Natural killer cell (primary cell): ENCODE data around the gene FAM187B. TPM values are rescaled to one million over a fixed set of nuclear protein-coding genes. Genes with fewer than 3 reads are reported as not detected.

ENCODE experiments used
- ATAC-seq, 3 donors: fragments of 150-1000 bp in 2 of 3; fragments of 200-7000 bp in 1 of 3; cut with Tn5 transposase; 1 replicate in 1 of 3; 2 replicates in 2 of 3; pipeline ENCODE4 v1.10.0; 2021; ENCODE audit warnings: mild to moderate bottlenecking in 2 of 3, moderate library complexity in 2 of 3
- DNase-seq, 2 donors: peaks; one replicate each; pipeline versions ENCODE4 v3.0.0 to v3.0.0-alpha.2; 2013 to 2021; ENCODE audit warnings: mixed read lengths in 1 of 2
- H3K27ac ChIP-seq: one replicate; pipeline ENCODE4 v1.5.1; 2013; ENCODE audit warnings: mild to moderate bottlenecking, low read length
- H3K27me3 ChIP-seq: one replicate; pipeline ENCODE4 v1.6.1; 2013; ENCODE audit warnings: low read length; ENCODE audit not compliant: control insufficient read depth, insufficient read depth
- H3K36me3 ChIP-seq: one replicate; pipeline ENCODE4 v1.6.1; 2013; ENCODE audit warnings: low read length; ENCODE audit not compliant: control insufficient read depth, insufficient read depth
- H3K4me1 ChIP-seq: one replicate; pipeline ENCODE4 v1.6.1; 2013; ENCODE audit warnings: low read length; ENCODE audit not compliant: control insufficient read depth, insufficient read depth
- H3K4me3 ChIP-seq: one replicate; pipeline ENCODE4 v1.5.1; 2013; ENCODE audit warnings: low read length
- H3K9me3 ChIP-seq: one replicate; pipeline ENCODE4 v1.6.1; 2013; ENCODE audit warnings: low read length; ENCODE audit not compliant: control insufficient read depth, insufficient read depth
- H3K27ac Mint-ChIP-seq, 2 donors: one replicate each; pipeline ENCODE4 v1.8.0; 2022; ENCODE audit warnings: mild to moderate bottlenecking in 2 of 2, mixed read lengths in 2 of 2, moderate library complexity in 1 of 2
- H3K27me3 Mint-ChIP-seq, 2 donors: one replicate each; pipeline ENCODE4 v1.8.0; 2022; ENCODE audit warnings: low read depth in 2 of 2, mixed read lengths in 2 of 2
- H3K36me3 Mint-ChIP-seq: one replicate; pipeline ENCODE4 v1.8.0; 2022; ENCODE audit warnings: mixed read lengths
- H3K4me1 Mint-ChIP-seq, 2 donors: one replicate each; pipeline ENCODE4 v1.8.0; 2022; ENCODE audit warnings: mixed read lengths in 2 of 2
- H3K4me3 Mint-ChIP-seq: one replicate; pipeline ENCODE4 v1.8.0; 2022; ENCODE audit warnings: mild to moderate bottlenecking, moderate library complexity, mixed read lengths
- H3K9me3 Mint-ChIP-seq, 2 donors: one replicate each; pipeline ENCODE4 v1.8.0; 2022; ENCODE audit warnings: mixed read lengths in 2 of 2
- CTCF ChIP-seq: fragments of 200-600 bp; IDR thresholded peaks from one replicate; pipeline ENCODE4 v1.8.0; 2022; ENCODE audit warnings: antibody characterized with exemption
- WGBS: methylation state at CpG from one replicate; pipeline ENCODE4 v1.1.7; 2013; ENCODE audit warnings: missing lambda C conversion rate; ENCODE audit not compliant: insufficient coverage; 5-methylcytosine and 5-hydroxymethylcytosine counted together
- intact Hi-C: fragments of 100-400 bp; cut with micrococcal nuclease; formaldehyde crosslinking; loops from one replicate; pipeline ENCODE4 v1.14.2; 2022
- total RNA-seq, 4 donors: library from RNA; stranded (reverse); fragments of 120-200 nt in 1 of 4; gene quantifications; one replicate each; pipeline versions ENCODE4 v1.2.3 to v1.2.4, GENCODE V29; 2013 to 2022

Gene FAM187B
- not detected for total RNA-seq
- 0.09 TPM for total RNA-seq (2013)

- peaks cover 11% of the 10 kb centered on the region for H3K4me1 ChIP-seq
- no peaks in the 10 kb centered on the region for H3K9me3 Mint-ChIP-seq
- H3K4me3 Mint-ChIP-seq = no peak within 1 kb of the TSS
- no peaks in the 10 kb centered on the region for H3K27me3 ChIP-seq
- peaks cover 0 to 3% of the 10 kb centered on the region in 2 donors for H3K27me3 Mint-ChIP-seq
- H3K36me3 Mint-ChIP-seq = no peaks in the 10 kb centered on the region
- H3K4me1 Mint-ChIP-seq = no peaks in the 10 kb centered on the region
- H3K9me3 ChIP-seq = no peaks in the 10 kb centered on the region
- no peak for TF ChIP-seq CTCF
- H3K4me3 ChIP-seq = no peak within 1 kb of the TSS
- H3K27ac Mint-ChIP-seq = no peak within 1 kb of the TSS
- H3K27ac ChIP-seq = no peak within 1 kb of the TSS
- intact Hi-C loops = no loop called here
- DNase-seq (peak in 1 of 2 donors; percentile 6), ATAC-seq (no peak)
- H3K36me3 ChIP-seq = no peaks in the 10 kb centered on the region
- WGBS = 93% methylated on average over 14 of the region's 14 CpGs
Measured at GRCh38 chr19:35228177-35228930, at the start of gene FAM187B. TSS of gene FAM187B (minus strand) at chr19:35228739. CDS start at chr19:35228680, 59 bp downstream.

GRCh38 chr19:35276706-35277281 is 48.3 kb upstream of the FAM187B start:
- H3K4me3 ChIP-seq = no peak overlapping the region
- TF ChIP-seq CTCF = no peak
- Mint-ChIP-seq H3K4me1 (peaks cover 5 to 30% of the 10 kb centered on the region in 2 donors), H3K36me3 (peaks cover 7% of the 10 kb centered on the region), H3K27me3 (no peaks in the 10 kb centered on the region), H3K27ac (no peak overlapping the region), H3K4me3 (no peak overlapping the region), H3K9me3 (no peaks in the 10 kb centered on the region)
- H3K27me3 ChIP-seq = no peaks in the 10 kb centered on the region
- no peak overlapping the region for H3K27ac ChIP-seq
- no peak for DNase-seq
- WGBS = 94% methylated on average over 28 of the region's 28 CpGs
- peaks cover 55% of the 10 kb centered on the region for H3K36me3 ChIP-seq
- H3K4me1 ChIP-seq = peaks cover 15% of the 10 kb centered on the region
- intact Hi-C loops = no loop called here
- H3K9me3 ChIP-seq = no peaks in the 10 kb centered on the region
- ATAC-seq = no peak

GRCh38 chr19:35274323-35274722 is 45.8 kb upstream of the FAM187B start:
- Histone ChIP-seq H3K36me3 (peaks cover 65% of the 10 kb centered on the region), H3K27ac (no peak overlapping the region), H3K9me3 (no peaks in the 10 kb centered on the region), H3K4me1 (peaks cover 32% of the 10 kb centered on the region), H3K4me3 (no peak overlapping the region), H3K27me3 (no peaks in the 10 kb centered on the region)
- Mint-ChIP-seq H3K27ac (peak overlapping the region in 1 of 2 donors; percentile 53), H3K9me3 (no peaks in the 10 kb centered on the region), H3K27me3 (no peaks in the 10 kb centered on the region), H3K4me1 (peaks cover 13 to 38% of the 10 kb centered on the region in 2 donors), H3K4me3 (no peak overlapping the region), H3K36me3 (peaks cover 7% of the 10 kb centered on the region)
- no peak for DNase-seq
- 90% methylated on average over 5 of the region's 5 CpGs for WGBS
- TF ChIP-seq CTCF = no peak
- ATAC-seq = no peak
- intact Hi-C loops = no loop called here
